ENCODE results near the gene TESK2.
"Not testable (repeated sequence)": the region's sequence is repeated elsewhere in the genome, so short reads cannot be mapped to it uniquely, and the experiment has no call there.

Gene TESK2

GRCh38 chr1:45510036-45510971 is 19.3 kb upstream of the TESK2 start:
- DNase-seq: no peak

- DNase-seq: no peak
Observed at GRCh38 chr1:45508295-45509151, 17.6 kb upstream of the TESK2 start.

- no peak for DNase-seq
Observed at GRCh38 chr1:45507893-45508292, 16.9 kb upstream of the TESK2 start.

- DNase-seq: no peak
Observed at GRCh38 chr1:45507195-45507594, 16.2 kb upstream of the TESK2 start.

GRCh38 chr1:45503462-45504360 is 12.7 kb upstream of the TESK2 start:
- no peak for DNase-seq

GRCh38 chr1:45501505-45501859 is 10.5 kb upstream of the TESK2 start:
- DNase-seq: no peak

- no peak for DNase-seq
Observed at GRCh38 chr1:45499415-45499769, 8.4 kb upstream of the TESK2 start.

- no peak for DNase-seq
Observed at GRCh38 chr1:45498279-45498678, 7.3 kb upstream of the TESK2 start.

- DNase-seq: peak; percentile 36
Observed at GRCh38 chr1:45493116-45493697, 2.2 kb upstream of the TESK2 start.

- DNase-seq: no peak
Observed at GRCh38 chr1:45492691-45493090, 1.7 kb upstream of the TESK2 start.

GRCh38 chr1:45491487-45492260 is 711 bp upstream of the TESK2 start:
- no peak for DNase-seq

GRCh38 chr1:45490121-45490625 is 790 bp downstream of the TESK2 start:
- DNase-seq: no peak

GRCh38 chr1:45489379-45489778 is 1.6 kb downstream of the TESK2 start:
- not testable (repeated sequence) for DNase-seq

- DNase-seq: no peak
Observed at GRCh38 chr1:45488666-45489377, 2.1 kb downstream of the TESK2 start.

GRCh38 chr1:45485949-45486348 is 5.0 kb downstream of the TESK2 start:
- no peak for DNase-seq

GRCh38 chr1:45479039-45479748 is 11.8 kb downstream of the TESK2 start:
- no peak for DNase-seq

- DNase-seq: no peak
Observed at GRCh38 chr1:45478121-45478814, 12.7 kb downstream of the TESK2 start.

GRCh38 chr1:45477646-45478045 is 13.3 kb downstream of the TESK2 start:
- no peak for DNase-seq

GRCh38 chr1:45474194-45474593 is 16.8 kb downstream of the TESK2 start:
- DNase-seq: not testable (repeated sequence)

Data from NCI-H748 treated with DMSO at 0.1 percent for 48 hours (cell line).